Kidney (tissue), 14 donors: ENCODE measurements around the gene MYCN. TPM values are rescaled to one million over a fixed set of nuclear protein-coding genes. Genes with fewer than 3 reads are reported as not detected.
"Not testable (repeated sequence)": the region's sequence is repeated elsewhere in the genome, so short reads cannot be mapped to it uniquely, and the experiment has no call there.

ENCODE experiments used
- DNase-seq, 5 donors: peaks; one replicate each; pipeline ENCODE4 v3.0.0-alpha.2; 2013 to 2020
- FAIRE-seq: peaks from 2 replicates; lab custom pipeline; 2012; peaks lifted over from hg19 to GRCh38; lab: Jason Lieb, UNC
- H3K27ac ChIP-seq, 2 donors: one replicate each; pipeline ENCODE4 v1.7.0; 2013; ENCODE audit warnings: low read depth in 2 of 2, low read length in 2 of 2, inconsistent platforms in 1 of 2
- H3K27me3 ChIP-seq: one replicate; pipeline ENCODE4 v1.7.1; 2013; ENCODE audit warnings: low read length, inconsistent platforms; ENCODE audit not compliant: control insufficient read depth, insufficient read depth
- H3K36me3 ChIP-seq, 3 donors: one replicate each; pipeline versions ENCODE4 v1.7.0 to v1.7.1; 2013; ENCODE audit warnings: low read length in 3 of 3, control low read depth in 1 of 3, inconsistent platforms in 1 of 3; ENCODE audit not compliant: insufficient read depth in 3 of 3, control insufficient read depth in 2 of 3
- H3K4me1 ChIP-seq, 3 donors: one replicate each; pipeline versions ENCODE4 v1.7.0 to v1.7.1; 2013; ENCODE audit warnings: low read length in 3 of 3, inconsistent platforms in 1 of 3, low read depth in 1 of 3; ENCODE audit not compliant: control insufficient read depth in 2 of 3, insufficient read depth in 2 of 3
- H3K4me3 ChIP-seq, 3 donors: one replicate each; pipeline versions ENCODE4 v1.7.0 to v1.8.1; 2013; ENCODE audit warnings: low read length in 3 of 3, control low read depth in 1 of 3, inconsistent platforms in 1 of 3
- H3K9ac ChIP-seq, 3 donors: one replicate each; pipeline versions ENCODE4 v1.7.0 to v1.7.1; 2013; ENCODE audit warnings: low read length in 3 of 3, control low read depth in 1 of 3, inconsistent platforms in 1 of 3
- H3K9me3 ChIP-seq, 3 donors: one replicate each; pipeline versions ENCODE4 v1.7.0 to v1.7.1; 2013; ENCODE audit warnings: low read length in 3 of 3, control low read depth in 1 of 3, inconsistent platforms in 1 of 3; ENCODE audit not compliant: control insufficient read depth in 2 of 3, insufficient read depth in 1 of 3
- intact Hi-C: fragments of 100-400 bp; cut with DNase I; formaldehyde crosslinking; loops from one replicate; pipeline ENCODE4 v1.11.1; 2022
- polyA plus RNA-seq: library from polyadenylated mRNA; stranded (reverse); fragments of 350-450 nt; fragmentation: Illumina TruSeq; extraction: RNeasy Lipid Tissue Mini Kit (QIAGEN cat#74804); gene quantifications from one replicate; pipeline ENCODE4 v1.2.3, GENCODE V29; 2014; ENCODE audit warnings: low read depth, low replicate concordance; ENCODE audit not compliant: insufficient read depth
- total RNA-seq: library from RNA; stranded (reverse); fragmentation: NEBNext Ultra II Directional; extraction: Animal tissue kit (Norgen Biotek cat#: 25700); gene quantifications from one replicate; pipeline ENCODE4 v1.2.1, GENCODE V29; 2021
- TF ChIP-seq, protein P1 (sequence below): IDR thresholded peaks from 3 replicates; pipeline ENCODE4 v1.5.1; 2012; ENCODE audit warnings: mild to moderate bottlenecking, moderate library complexity, borderline replicate concordance; ENCODE audit not compliant: insufficient read depth; ENCODE audit errors: extremely low read depth
- donor health status: control.
- donor health status: control.
- donor health status: control.
- donor health status: control.
- donor health status: control.
- donor health status: DM: yes; HTN: yes; CAD: no.
- donor health status: Normal renal cell carcinoma (clear cell type).

Gene MYCN
- total and polyA plus RNA-seq, 2 donors from 2014 or later, result 1.7 to 2.2 TPM

DNA sequence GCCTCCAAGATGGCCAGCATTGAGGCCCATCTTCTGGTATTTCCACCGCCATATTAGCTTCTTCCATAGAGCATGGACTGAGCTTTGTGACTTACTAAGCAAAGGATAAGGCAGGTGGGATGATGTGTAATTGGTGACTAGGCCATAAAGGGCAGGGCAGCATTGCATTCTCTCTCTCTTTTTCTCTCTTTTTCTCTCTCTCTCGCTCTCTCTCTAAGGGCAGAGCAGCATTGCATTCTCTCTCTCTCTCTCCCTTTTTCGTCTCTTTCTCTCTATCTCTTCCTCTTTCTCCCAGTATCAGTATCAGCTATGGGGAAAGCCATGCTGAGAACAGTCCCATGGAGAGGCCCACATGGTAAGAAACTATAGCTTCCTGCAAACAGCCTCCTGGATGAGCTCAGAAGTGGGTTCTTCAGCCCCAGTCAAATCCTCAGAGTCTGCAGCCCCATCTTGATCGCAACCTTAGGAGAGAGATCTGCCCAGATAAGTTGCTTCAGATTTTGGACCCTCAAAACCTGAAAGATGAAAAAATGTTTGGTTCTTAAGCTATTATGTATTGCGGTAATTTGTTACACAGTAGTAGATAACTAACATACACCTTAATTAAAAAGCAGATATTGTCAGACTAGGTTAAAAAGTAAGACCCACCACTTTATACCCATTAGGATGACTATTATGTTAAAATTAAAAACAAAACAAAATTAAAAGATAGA is 39.1 kb upstream of the MYCN start:
- no peaks in the 10 kb centered on the region for H3K4me1 ChIP-seq
- H3K27ac ChIP-seq, result no peak overlapping the region
- no peak for FAIRE-seq
- H3K9ac ChIP-seq, result no peak overlapping the region
- TF ChIP-seq, protein P1, sequence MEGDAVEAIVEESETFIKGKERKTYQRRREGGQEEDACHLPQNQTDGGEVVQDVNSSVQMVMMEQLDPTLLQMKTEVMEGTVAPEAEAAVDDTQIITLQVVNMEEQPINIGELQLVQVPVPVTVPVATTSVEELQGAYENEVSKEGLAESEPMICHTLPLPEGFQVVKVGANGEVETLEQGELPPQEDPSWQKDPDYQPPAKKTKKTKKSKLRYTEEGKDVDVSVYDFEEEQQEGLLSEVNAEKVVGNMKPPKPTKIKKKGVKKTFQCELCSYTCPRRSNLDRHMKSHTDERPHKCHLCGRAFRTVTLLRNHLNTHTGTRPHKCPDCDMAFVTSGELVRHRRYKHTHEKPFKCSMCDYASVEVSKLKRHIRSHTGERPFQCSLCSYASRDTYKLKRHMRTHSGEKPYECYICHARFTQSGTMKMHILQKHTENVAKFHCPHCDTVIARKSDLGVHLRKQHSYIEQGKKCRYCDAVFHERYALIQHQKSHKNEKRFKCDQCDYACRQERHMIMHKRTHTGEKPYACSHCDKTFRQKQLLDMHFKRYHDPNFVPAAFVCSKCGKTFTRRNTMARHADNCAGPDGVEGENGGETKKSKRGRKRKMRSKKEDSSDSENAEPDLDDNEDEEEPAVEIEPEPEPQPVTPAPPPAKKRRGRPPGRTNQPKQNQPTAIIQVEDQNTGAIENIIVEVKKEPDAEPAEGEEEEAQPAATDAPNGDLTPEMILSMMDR, result no peak
- H3K36me3 ChIP-seq, result no peaks in the 10 kb centered on the region
- H3K9me3 ChIP-seq, result peaks cover 0 to 9% (median 2%) of the 10 kb centered on the region in 3 donors
- H3K4me3 ChIP-seq, result no peak overlapping the region
- no peaks in the 10 kb centered on the region for H3K27me3 ChIP-seq
- intact Hi-C loops, result no loop called here
- DNase-seq, result no peak

DNA sequence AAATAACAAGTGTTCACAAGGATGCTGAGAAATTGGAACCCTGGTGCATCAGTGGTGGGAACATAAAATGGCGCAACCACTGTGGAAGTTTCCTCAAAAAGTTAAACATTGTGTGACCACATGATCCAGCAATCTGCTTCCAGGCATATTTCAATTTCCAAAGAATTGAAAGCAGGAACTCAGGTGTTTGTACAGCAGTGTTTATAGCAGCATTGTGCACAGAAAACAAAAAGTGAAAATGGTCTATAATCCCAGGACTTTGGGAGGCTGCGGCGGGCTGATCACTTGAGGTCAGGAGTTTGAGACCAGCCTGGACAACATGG is 38.6 kb upstream of the MYCN start:
- no peak overlapping the region for H3K27ac ChIP-seq
- FAIRE-seq (no peak), DNase-seq (no peak)
- intact Hi-C loops, result no loop called here
- peaks cover 0 to 9% (median 2%) of the 10 kb centered on the region in 3 donors for H3K9me3 ChIP-seq
- H3K27me3 ChIP-seq, result no peaks in the 10 kb centered on the region
- no peaks in the 10 kb centered on the region for H3K36me3 ChIP-seq
- no peak overlapping the region for H3K9ac ChIP-seq
- H3K4me1 ChIP-seq, result no peaks in the 10 kb centered on the region
- TF ChIP-seq, protein P1, result no peak
- H3K4me3 ChIP-seq, result no peak overlapping the region

DNA sequence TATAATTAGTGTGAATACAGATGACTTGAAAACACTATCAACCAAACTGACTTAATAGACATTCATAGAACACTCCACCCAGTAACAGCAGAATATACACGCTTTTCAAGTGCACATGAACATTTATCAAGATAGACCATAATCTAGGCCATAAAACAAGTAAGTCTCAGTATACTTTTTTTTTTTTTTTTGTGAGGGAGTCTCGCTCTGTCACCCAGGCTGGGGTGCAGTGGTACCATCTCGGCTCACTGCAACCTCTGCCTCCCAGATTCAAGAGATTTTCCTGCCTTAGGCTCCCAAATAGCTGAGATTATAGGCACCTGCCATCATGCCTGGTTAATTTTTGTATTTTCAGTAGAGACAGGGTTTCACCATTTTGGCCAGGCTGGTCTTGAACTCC is 36.4 kb upstream of the MYCN start:
- H3K9ac ChIP-seq, FAIRE-seq, intact Hi-C loops, H3K9me3 ChIP-seq, DNase-seq, H3K36me3 ChIP-seq, H3K27ac ChIP-seq, H3K27me3 ChIP-seq, H3K4me3 ChIP-seq, H3K4me1 ChIP-seq: not testable (repeated sequence)

DNA sequence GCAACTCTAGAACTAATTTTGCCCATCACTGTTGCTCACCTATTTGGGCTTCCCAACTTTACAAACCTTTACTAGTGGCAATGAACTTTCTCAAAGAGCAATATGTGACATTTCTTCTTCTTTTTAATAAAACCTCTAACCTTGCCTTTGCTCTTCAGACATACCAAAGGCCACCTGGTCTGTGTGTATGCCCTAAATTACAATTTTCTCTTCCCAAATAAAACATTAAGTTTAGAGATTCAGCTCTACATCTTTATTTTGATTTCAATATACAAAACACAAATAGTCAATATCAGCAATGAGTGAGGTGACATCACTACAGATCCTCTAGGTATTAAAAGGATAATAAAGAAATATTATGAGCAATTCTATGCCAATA is 35.1 kb upstream of the MYCN start:
- intact Hi-C loops, result no loop called here
- TF ChIP-seq, protein P1, result no peak

More for the DNA sequence above, 35.1 kb upstream of the MYCN start:
- Histone ChIP-seq H3K4me1 (no peaks in the 10 kb centered on the region), H3K36me3 (no peaks in the 10 kb centered on the region), H3K9ac (no peak overlapping the region), H3K4me3 (no peak overlapping the region), H3K27ac (no peak overlapping the region), H3K27me3 (no peaks in the 10 kb centered on the region), H3K9me3 (peaks cover 0 to 5% (median 0%) of the 10 kb centered on the region in 3 donors)
- no peak for FAIRE-seq
- DNase-seq, result no peak
